Stimulated activated CD4-positive, alpha-beta T cell treated with anti-CD3 and anti-CD28 coated beads, Interleukin-12 subunit alpha, Interleukin-12 subunit beta, amount 100 ng/mL, for 24 hours (primary cell): ENCODE results near the gene PLA2G6.
"Not testable (repeated sequence)": the region's sequence is repeated elsewhere in the genome, so short reads cannot be mapped to it uniquely, and the experiment has no call there.

Experiments used
- DNase-seq, 2 experiments: peaks; one replicate each; pipeline ENCODE4 v3.0.0-alpha.2; 2020; ENCODE audit warnings: low read depth in 2 of 2

PLA2G6 gene

DNA sequence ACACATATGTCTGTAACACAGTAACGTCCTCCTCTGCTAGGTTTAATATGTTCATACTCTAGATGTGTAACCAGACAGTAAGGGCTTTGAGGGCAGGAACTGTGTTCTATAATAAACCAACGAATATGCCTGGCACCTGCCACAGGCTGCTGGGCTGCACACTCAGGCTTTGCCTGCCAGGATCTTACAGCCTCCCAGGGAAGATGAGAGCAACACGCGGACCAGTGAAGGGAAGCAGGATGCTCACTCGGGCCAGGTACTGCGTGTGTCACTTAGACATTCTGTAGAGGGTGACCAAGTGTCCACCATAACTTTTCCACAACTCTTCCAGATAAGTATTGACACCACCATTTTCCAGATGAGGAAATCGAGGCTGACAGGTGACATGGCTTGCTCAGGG is 49.5 kb downstream of the PLA2G6 start:
- no peak for DNase-seq

DNA sequence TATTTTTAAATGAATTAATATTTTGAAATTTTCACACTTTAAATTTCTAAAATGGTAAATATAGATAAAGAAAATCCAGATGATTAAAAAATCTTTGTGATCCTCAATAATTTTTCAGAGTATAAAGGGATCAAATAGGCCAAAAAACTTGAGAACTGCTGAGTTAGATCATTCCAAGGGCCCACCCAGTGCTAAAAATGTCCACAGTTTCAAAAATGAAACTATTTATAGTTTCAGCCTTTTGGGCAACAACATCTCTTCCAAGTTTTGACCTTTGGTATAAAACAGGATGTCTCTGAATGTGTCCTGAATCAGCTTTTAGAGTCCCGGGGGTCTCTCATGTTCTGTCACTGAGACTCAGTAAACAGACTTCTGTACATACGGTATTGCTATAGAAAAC is 50.2 kb downstream of the PLA2G6 start:
- no peak for DNase-seq

DNA sequence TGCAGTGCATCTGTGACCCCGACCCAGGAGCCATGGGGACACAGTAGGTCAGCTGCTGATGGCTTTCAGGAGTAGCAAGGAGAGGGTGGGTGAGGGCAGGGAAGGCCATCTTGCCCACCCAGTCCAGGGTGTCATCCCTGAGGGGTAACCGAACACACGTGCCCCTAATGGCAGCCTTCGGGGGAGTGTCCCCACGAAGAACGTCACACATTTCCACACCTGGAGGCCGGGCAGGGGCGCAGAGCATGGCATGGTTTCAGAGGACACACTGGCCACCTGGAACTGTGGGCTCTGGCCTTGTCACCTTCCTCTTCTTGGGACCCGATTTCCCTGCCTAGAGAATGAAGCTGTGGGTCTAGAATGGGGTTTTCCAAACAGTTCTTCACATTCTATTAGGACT is 51.8 kb downstream of the PLA2G6 start:
- no peak for DNase-seq

DNA sequence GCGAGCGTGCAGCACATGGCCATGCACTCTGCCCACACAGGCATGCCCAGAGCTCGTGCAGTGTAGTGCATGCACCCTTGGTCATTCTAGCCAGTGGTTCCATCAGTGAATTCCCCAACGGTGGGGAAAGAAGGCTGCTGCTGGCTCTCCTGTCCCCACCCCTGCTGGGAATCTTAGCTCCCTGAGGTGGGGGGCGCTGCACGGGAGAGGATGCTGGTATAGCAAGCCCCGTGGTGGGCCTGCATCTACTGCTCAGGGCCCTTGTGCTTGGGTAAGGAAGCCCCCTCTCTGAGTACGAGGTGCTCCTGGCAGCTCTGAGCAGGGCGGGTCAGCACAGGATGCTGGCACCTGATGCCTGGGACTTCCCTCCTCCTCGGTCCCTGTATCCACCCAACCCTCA is 52.6 kb downstream of the PLA2G6 start:
- DNase-seq = no peak

DNA sequence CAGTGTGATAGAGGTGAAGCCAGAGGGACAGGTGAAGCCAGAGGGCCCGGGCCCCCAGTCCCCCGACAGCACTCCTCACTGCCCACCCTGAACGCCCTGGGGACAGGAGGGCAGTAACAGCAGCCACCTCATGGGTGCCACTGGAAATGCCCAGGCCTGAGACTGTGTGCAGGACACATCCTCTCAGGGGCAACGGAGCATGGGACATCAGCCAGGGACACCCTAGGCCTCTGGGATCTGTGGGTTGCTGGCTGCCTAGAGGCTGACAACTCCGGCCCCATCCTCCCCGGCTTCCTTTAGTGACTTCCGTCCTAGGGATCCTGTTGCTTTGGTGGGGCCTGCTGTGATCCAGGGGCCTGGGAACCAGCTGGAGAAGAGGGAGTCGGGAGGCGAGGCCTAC is 53.8 kb downstream of the PLA2G6 start:
- DNase-seq = no peak

DNA sequence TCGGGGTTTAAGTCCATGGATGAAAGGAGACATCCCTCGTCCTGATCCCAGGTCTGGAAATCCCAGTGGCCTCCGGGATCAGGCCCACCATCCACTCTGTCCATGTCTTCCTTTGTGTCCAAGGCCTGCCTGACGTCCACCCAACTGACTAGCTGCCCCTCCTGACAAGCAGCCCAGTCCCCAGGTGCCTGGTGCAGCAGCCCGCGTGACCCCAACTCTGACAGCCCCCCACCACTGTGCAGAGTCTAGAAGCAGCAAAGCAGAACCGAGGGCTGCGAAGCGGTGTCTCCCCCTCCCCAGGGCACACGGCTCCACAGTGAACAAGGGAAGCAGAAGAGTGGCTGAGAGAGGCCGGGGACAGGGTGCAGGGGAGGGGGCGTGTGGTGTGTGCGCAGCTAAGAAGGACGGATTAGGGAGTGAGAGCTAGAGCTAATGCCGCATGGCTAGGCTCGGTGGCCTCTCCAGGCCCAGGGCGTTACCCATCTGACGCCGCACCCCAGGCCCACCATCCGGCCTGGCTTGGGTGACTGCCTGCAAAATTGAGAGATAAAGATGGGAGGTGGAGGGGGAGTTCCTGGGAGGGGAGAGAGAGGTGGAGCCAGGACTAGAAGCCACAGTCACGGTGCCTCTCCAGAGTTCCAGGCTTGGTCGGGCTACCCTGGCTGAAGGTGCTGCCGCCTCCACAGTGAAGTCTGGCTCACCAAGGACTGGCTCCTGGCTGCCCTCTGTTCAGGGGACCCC is 54.5 kb downstream of the PLA2G6 start:
- DNase-seq = no peak

DNA sequence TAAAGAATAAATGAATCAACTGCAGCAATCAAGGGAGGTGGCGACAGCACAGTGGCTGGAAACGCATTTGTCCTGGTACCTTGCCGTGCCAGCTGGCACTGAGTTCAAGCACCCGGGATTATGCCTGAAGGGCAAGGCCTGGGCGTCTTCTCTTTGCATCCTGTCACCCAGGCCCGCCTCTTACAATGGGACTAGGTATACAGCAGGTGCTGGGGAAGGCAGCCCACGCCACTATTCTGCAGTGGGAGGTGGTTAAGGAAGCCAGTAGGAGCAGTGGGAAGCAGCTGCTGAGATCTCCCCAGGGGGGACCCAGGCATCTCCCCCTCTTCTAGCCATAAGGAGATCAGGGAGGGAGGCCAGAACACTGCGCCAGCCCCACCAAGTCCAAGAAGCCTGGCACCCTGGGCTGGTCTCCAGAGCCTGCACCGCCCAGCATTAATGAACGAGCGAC is 55.9 kb downstream of the PLA2G6 start:
- DNase-seq = no peak

GRCh38 chr22:38125038-38125610 is 56.5 kb downstream of the PLA2G6 start:
- DNase-seq = no peak

- no peak for DNase-seq
These were observed 57.2 kb downstream of the PLA2G6 start for GRCh38 chr22:38124236-38124974.

DNA sequence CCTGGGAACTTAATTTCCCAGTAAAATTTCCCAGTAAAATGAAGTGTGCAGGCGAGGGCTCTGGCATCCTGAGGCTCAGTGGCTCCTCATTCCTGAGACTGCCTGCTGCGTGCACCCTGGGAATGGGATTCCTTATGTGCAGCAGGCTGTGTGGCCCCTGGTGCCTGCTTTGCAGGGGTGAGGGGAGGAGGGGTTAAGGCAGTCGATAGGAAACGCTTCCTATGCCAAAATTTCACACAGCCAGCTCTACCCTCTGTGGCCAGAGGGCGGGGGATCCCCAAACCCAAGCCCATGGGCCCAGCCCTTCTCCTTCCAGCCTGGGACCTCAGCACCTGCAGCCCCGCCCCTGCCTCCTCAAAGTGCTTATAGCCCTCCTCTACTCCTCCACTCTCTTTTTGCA is 59.0 kb downstream of the PLA2G6 start:
- DNase-seq = no peak

DNA sequence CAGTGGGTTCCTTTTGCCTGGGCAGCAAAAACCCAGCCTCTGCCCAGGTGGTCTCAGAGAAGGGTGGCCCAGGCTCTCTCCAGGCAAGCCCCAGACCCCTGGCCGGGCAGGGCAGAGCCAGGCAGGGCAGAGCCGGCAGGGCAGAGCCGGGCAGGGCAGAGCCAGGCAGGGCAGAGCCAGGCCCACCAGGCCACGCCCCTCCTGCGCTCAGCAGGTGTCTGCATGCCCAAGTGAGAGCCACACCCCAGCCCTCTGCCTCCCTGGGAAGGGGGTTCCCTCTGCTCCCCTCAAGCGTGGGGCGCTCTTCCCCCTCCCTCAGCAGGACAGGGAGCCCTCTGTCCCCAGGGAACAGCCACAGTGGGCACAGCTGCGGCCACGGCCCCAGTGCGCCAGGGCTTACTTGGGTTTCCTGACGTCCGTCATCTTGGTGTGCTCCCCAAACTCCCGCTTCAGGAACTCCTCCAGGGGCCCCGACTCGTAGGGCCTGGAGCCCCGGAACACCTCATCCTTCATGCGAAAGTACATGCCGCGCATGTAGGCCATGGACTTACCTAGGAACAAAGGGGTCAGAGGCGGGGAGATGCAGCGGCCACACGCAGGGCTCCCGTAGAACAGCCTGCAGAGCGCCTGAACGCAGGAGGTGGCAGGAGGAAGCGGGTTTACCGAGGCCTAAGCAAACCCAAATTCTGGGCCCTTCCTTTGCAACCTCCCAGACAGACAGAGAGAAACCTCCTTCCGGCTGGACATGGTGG is 61.1 kb downstream of the PLA2G6 start:
- no peak for DNase-seq

- not testable (repeated sequence) for DNase-seq
These were observed 62.9 kb downstream of the PLA2G6 start for GRCh38 chr22:38118747-38119146.

- no peak for DNase-seq
These were observed 63.4 kb downstream of the PLA2G6 start for GRCh38 chr22:38118182-38118581.

- DNase-seq = not testable (repeated sequence)
These were observed 64.1 kb downstream of the PLA2G6 start for GRCh38 chr22:38117556-38117955.

- no peak for DNase-seq
These were observed 66.0 kb downstream of the PLA2G6 start for GRCh38 chr22:38115423-38116205.

GRCh38 chr22:38114484-38115398 is 66.9 kb downstream of the PLA2G6 start:
- peak; percentile 52 to 75 for DNase-seq

DNA sequence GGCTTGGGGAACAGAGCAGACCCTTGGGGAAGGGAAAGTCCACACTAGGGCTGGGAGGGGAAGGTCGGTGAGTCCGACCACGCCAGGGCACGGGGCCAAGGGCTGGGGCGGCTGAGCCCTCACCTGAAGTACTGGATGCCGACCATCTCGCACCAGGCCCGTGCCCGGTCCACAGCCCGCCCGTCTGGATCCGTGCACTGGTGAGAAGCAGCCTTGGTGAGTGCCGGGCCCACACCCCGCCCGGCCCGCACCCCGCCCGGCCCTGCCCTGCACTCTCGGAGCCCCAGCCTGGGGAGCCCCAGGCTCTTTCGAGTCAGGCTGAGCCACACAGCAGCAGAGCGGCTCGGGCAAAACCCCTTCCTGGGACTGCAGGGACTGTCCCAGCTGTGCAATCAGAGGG is 69.2 kb downstream of the PLA2G6 start:
- DNase-seq = no peak

DNA sequence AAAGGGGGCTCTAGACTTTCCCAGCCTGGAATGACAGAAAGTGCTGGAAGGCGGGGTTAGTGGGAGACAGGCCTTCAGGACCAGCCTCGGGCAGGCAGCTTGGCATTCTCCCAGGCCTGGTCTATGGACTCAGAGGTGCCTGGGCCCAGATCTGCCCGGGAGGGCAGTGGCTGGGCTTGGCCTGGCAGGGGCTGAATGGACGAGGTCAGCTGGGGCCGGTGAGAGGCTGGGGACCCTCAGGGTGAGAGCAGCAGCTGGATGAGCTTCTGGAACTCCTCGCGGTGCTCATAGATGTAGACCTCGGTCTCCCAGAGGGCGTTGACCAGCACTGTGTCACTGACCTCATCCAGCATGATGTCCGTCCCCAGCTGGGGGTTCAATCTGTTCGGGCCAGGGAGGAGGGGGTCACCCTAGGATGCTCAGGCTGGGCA is 69.7 kb downstream of the PLA2G6 start:
- no peak for DNase-seq

DNA sequence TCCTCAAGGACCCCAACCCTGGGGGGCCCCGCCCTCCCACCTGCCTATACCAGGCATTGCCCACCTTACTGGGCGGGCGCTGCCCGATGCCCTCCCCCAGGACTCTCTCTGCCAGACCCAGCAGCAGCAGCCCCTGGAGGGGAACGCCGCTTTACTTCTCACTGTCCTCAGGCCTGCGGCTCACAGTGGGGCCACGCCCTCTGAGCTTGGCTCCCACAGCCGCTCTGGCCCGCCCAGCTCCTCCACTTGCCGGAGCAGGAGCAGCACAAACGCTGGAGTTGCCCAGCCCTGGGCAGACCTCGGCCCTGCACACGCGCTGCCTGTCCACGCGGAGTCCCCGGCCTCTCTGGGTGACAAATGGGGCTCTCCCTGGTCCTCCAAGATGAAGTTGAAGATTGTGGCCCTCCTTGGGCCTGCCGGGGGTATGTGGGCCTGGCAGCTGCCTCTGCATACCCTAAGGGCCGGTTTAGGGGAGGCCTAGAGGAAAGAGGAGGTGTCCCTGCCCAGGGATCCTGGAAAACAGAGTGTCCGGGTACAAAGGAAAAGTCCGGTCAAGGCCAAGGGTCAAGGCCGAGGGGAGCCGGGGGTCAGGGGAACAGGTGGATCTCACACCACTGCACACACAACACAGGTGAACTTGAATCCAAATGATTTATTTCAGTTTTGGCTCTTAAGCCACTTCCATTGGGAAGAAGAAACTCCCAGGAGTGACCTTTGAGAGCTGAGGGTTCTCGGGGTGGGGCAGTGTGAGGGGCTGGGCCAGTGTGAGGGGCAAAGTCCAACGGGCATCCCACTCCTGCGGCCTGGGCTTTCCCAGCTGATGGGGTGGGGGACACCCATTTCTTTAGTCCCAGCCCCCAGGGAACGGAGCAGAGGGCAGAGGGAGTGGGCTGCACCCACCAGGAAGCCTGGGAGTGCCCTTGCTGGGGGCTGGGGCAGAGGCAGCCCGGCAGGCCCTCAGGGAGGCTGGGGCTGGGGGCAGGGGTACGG is 70.5 kb downstream of the PLA2G6 start:
- no peak for DNase-seq
